Stimulated activated CD8-positive, alpha-beta memory T cell treated with anti-CD3 and anti-CD28 coated beads, Interleukin-4, amount 100 ng/mL, for 4 hours (primary cell): Measurements from ENCODE around the gene PTMS.
A peak's percentile ranks its signal among the peaks of the same experiment; 100 is the strongest.
"Not testable (repeated sequence)": the region's sequence is repeated elsewhere in the genome, so short reads cannot be mapped to it uniquely, and the experiment has no call there.

Experiments
- DNase-seq, 2 donors: peaks; one replicate each; pipeline ENCODE4 v3.0.0-alpha.2; 2020; ENCODE audit warnings: low read depth in 2 of 2, low spot score in 1 of 2

The PTMS gene

GRCh38 chr12:6765634-6766581, at the start of gene PTMS:
PTMS (plus strand) TSS chr12:6766363; CDS start chr12:6766706, 343 bp downstream.
- no peak for DNase-seq

- no peak for DNase-seq
These were observed 49.2 kb upstream of the PTMS start for GRCh38 chr12:6716874-6717437.

- no peak for DNase-seq
These were observed 43.3 kb upstream of the PTMS start for GRCh38 chr12:6722863-6723262.

GRCh38 chr12:6723607-6724408, 42.4 kb upstream of the PTMS start, which contains the start of gene COPS7A:
COPS7A (plus strand) TSS chr12:6724046; CDS start chr12:6724657, 611 bp downstream.
- peak; percentile 80 to 90 for DNase-seq

- DNase-seq: no peak
These were observed 41.8 kb upstream of the PTMS start for GRCh38 chr12:6724409-6724797.

GRCh38 chr12:6725350-6725749, 40.8 kb upstream of the PTMS start:
- no peak for DNase-seq

GRCh38 chr12:6729186-6729585, 37.0 kb upstream of the PTMS start:
- DNase-seq: no peak

- DNase-seq: no peak
These were observed 36.0 kb upstream of the PTMS start for GRCh38 chr12:6730169-6730568.

- no peak for DNase-seq
These were observed 31.4 kb upstream of the PTMS start for GRCh38 chr12:6734506-6735387.

- no peak for DNase-seq
These were observed 30.5 kb upstream of the PTMS start for GRCh38 chr12:6735448-6736191.

GRCh38 chr12:6736754-6737153, 29.4 kb upstream of the PTMS start:
- no peak for DNase-seq

GRCh38 chr12:6742080-6742479, 24.1 kb upstream of the PTMS start:
- DNase-seq: not testable (repeated sequence)

- no peak for DNase-seq
These were observed 23.3 kb upstream of the PTMS start for GRCh38 chr12:6742834-6743233.

GRCh38 chr12:6743300-6743699, 22.9 kb upstream of the PTMS start:
- DNase-seq: not testable (repeated sequence)

- no peak for DNase-seq
These were observed 20.2 kb upstream of the PTMS start for GRCh38 chr12:6745741-6746525.

GRCh38 chr12:6747216-6747615, 18.9 kb upstream of the PTMS start:
- no peak for DNase-seq

- no peak for DNase-seq
These were observed 17.4 kb upstream of the PTMS start for GRCh38 chr12:6748761-6749160.

GRCh38 chr12:6750506-6750905, 15.7 kb upstream of the PTMS start:
- no peak for DNase-seq

GRCh38 chr12:6751767-6752166, 14.4 kb upstream of the PTMS start:
- DNase-seq: no peak
